T-cell (primary cell): ENCODE results near the gene SH3BP4. TPM values are rescaled to one million over a fixed set of nuclear protein-coding genes. Genes with fewer than 3 reads are reported as not detected.

Experiments used
- ATAC-seq, 4 experiments: fragments of 200-7000 bp in 3 of 4; fragments of 150-1000 bp in 1 of 4; cut with Tn5 transposase; replicated peaks in 1 of 4; 1 replicate in 3 of 4; 2 replicates in 1 of 4; pipeline ENCODE4 v1.10.0; 2021; ENCODE audit warnings: moderate library complexity in 3 of 4, mild to moderate bottlenecking in 2 of 4, moderate number of reproducible peaks in 1 of 4
- CTCF ChIA-PET, 2 donors: fragments of 300-600 bp; sonication (Branson Sonifier 250); formaldehyde crosslinking; loops; one replicate each; lab custom pipeline; 2022; ENCODE audit warnings: antibody characterized with exemption in 2 of 2; lab: Charles Lee
- POLR2A ChIA-PET, 2 donors: fragments of 300-600 bp; sonication (Branson Sonifier 250); formaldehyde crosslinking; loops; one replicate each; lab custom pipeline; 2022; ENCODE audit warnings: antibody characterized with exemption in 2 of 2; lab: Charles Lee
- DNase-seq, 35 experiments: peaks; one replicate each; pipeline versions ENCODE4 v3.0.0 to v3.0.0-alpha.2; 2013 to 2023
- H3K27ac ChIP-seq: one replicate; pipeline ENCODE4 v1.5.1; 2013; ENCODE audit warnings: low read length
- H3K27me3 ChIP-seq, 2 experiments: replicated peaks in 1 of 2; 1 replicate in 1 of 2; 2 replicates in 1 of 2; pipeline versions ENCODE4 v1.6.1 to v1.7.0; 2013; ENCODE audit warnings: low read length in 1 of 2, mixed read lengths in 1 of 2; ENCODE audit not compliant: control insufficient read depth in 2 of 2, insufficient read depth in 2 of 2; ENCODE audit errors: extremely low read depth in 1 of 2
- H3K36me3 ChIP-seq, 2 donors: 1 replicate in 1 of 2; 2 replicates in 1 of 2; pipeline versions ENCODE4 v1.6.1 to v1.7.0; 2013; ENCODE audit warnings: low read length in 1 of 2; ENCODE audit not compliant: control insufficient read depth in 2 of 2, insufficient read depth in 1 of 2; ENCODE audit errors: extremely low read depth in 1 of 2
- H3K4me1 ChIP-seq, 2 experiments: 1 replicate in 1 of 2; 2 replicates in 1 of 2; pipeline versions ENCODE4 v1.6.1 to v1.7.0; 2013; ENCODE audit warnings: low read length in 2 of 2, mixed read lengths in 1 of 2; ENCODE audit not compliant: insufficient read depth in 2 of 2, control insufficient read depth in 1 of 2; ENCODE audit errors: extremely low read depth in 1 of 2
- H3K4me3 ChIP-seq, 2 donors: 1 replicate in 1 of 2; 2 replicates in 1 of 2; pipeline versions ENCODE4 v1.5.1 to v1.7.0; 2013; ENCODE audit warnings: mild to moderate bottlenecking in 2 of 2, low read length in 1 of 2, moderate library complexity in 1 of 2; ENCODE audit not compliant: control insufficient read depth in 1 of 2; ENCODE audit errors: extremely low read depth in 1 of 2
- H3K9me3 ChIP-seq: 2 replicates; pipeline ENCODE4 v1.7.0; 2013
- H3K27ac Mint-ChIP-seq, 2 donors: one replicate each; pipeline ENCODE4 v1.8.0; 2020 to 2021; ENCODE audit warnings: mild to moderate bottlenecking in 2 of 2, mixed read lengths in 2 of 2
- H3K27me3 Mint-ChIP-seq, 2 donors: one replicate each; pipeline ENCODE4 v1.8.0; 2021 to 2022; ENCODE audit warnings: mixed read lengths in 2 of 2
- H3K36me3 Mint-ChIP-seq: one replicate; pipeline ENCODE4 v1.8.0; 2021; ENCODE audit warnings: mixed read lengths
- H3K4me1 Mint-ChIP-seq, 3 donors: one replicate each; pipeline ENCODE4 v1.8.0; 2020 to 2022; ENCODE audit warnings: mixed read lengths in 3 of 3, mild to moderate bottlenecking in 1 of 3
- H3K4me3 Mint-ChIP-seq, 3 donors: one replicate each; pipeline ENCODE4 v1.8.0; 2020 to 2022; ENCODE audit warnings: mild to moderate bottlenecking in 3 of 3, mixed read lengths in 3 of 3, moderate library complexity in 3 of 3
- H3K9me3 Mint-ChIP-seq, 3 donors: one replicate each; pipeline ENCODE4 v1.8.0; 2020 to 2022; ENCODE audit warnings: mixed read lengths in 3 of 3
- WGBS: methylation state at CpG from one replicate; pipeline ENCODE4 v1.1.5; 2013; ENCODE audit warnings: missing lambda C conversion rate; ENCODE audit not compliant: insufficient coverage; 5-methylcytosine and 5-hydroxymethylcytosine counted together
- total RNA-seq, 35 experiments: library from RNA in 6 of 35; stranded (reverse) in 6 of 35; fragments of 120-200 nt in 1 of 35; gene quantifications; one replicate each; pipeline versions ENCODE4 v1.2.1 to v1.2.4 and lab custom pipeline; 2013 to 2026

The SH3BP4 gene
- total RNA-seq, 5 donors from 2014 or later (not counting 1 experiment from before 2014, with no cell fraction given), result 0.14 to 1.3 (median 0.50) TPM

GRCh38 chr2:234994438-234995321 lies 42.9 kb downstream of the SH3BP4 start:
- Mint-ChIP-seq H3K27me3 (peaks cover 4 to 5% of the 10 kb centered on the region in 2 donors), H3K36me3 (no peaks in the 10 kb centered on the region), H3K4me3 (no peak overlapping the region), H3K4me1 (peaks cover 0 to 11% (median 10%) of the 10 kb centered on the region in 3 donors), H3K27ac (no peak overlapping the region), H3K9me3 (no peaks in the 10 kb centered on the region)
- 72% methylated on average over 29 of the region's 29 CpGs for WGBS
- no peaks in the 10 kb centered on the region for H3K4me1 ChIP-seq
- ChIA-PET CTCF (no interaction called here), POLR2A (no interaction called here)
- no peaks in the 10 kb centered on the region for H3K9me3 ChIP-seq
- no peak overlapping the region for H3K4me3 ChIP-seq
- no peak for ATAC-seq
- no peaks in the 10 kb centered on the region for H3K36me3 ChIP-seq
- H3K27ac ChIP-seq, result no peak overlapping the region
- H3K27me3 ChIP-seq, result peaks cover 0 to 21% of the 10 kb centered on the region in 2 experiments
- peak in 1 of 35 experiments; percentile 7 for DNase-seq

- ChIA-PET CTCF (no interaction called here), POLR2A (no interaction called here)
- DNase-seq, result no peak
- H3K27ac ChIP-seq, result no peak overlapping the region
- no peak overlapping the region for H3K27ac Mint-ChIP-seq
- peaks cover 4 to 5% of the 10 kb centered on the region in 2 donors for H3K27me3 Mint-ChIP-seq
- H3K36me3 Mint-ChIP-seq, result no peaks in the 10 kb centered on the region
- no peaks in the 10 kb centered on the region for H3K36me3 ChIP-seq
- H3K4me1 Mint-ChIP-seq, result peaks cover 0 to 11% (median 10%) of the 10 kb centered on the region in 3 donors
- ATAC-seq, result no peak
- no peaks in the 10 kb centered on the region for H3K9me3 ChIP-seq
- peaks cover 0 to 21% of the 10 kb centered on the region in 2 experiments for H3K27me3 ChIP-seq
- WGBS, result 84% methylated on average over 9 of the region's 24 CpGs
- H3K4me3 ChIP-seq, result no peak overlapping the region
- H3K4me1 ChIP-seq, result no peaks in the 10 kb centered on the region
- H3K4me3 Mint-ChIP-seq, result no peak overlapping the region
- H3K9me3 Mint-ChIP-seq, result no peaks in the 10 kb centered on the region
Measured at GRCh38 chr2:234995332-234996068, 43.7 kb downstream of the SH3BP4 start.

- Histone ChIP-seq H3K27ac (no peak overlapping the region), H3K9me3 (no peaks in the 10 kb centered on the region), H3K27me3 (peaks cover 0 to 18% of the 10 kb centered on the region in 2 experiments), H3K4me3 (no peak overlapping the region), H3K4me1 (no peaks in the 10 kb centered on the region), H3K36me3 (no peaks in the 10 kb centered on the region)
- ATAC-seq, result no peak
- H3K9me3 Mint-ChIP-seq, result no peaks in the 10 kb centered on the region
- H3K27ac Mint-ChIP-seq, result no peak overlapping the region
- DNase-seq, result no peak
- peaks cover 0 to 4% of the 10 kb centered on the region in 2 donors for H3K27me3 Mint-ChIP-seq
- H3K4me1 Mint-ChIP-seq, result peaks cover 0 to 11% (median 10%) of the 10 kb centered on the region in 3 donors
- H3K4me3 Mint-ChIP-seq, result no peak overlapping the region
- 78% methylated on average over 13 of the region's 18 CpGs for WGBS
- CTCF ChIA-PET, result no interaction called here
- H3K36me3 Mint-ChIP-seq, result no peaks in the 10 kb centered on the region
- POLR2A ChIA-PET, result no interaction called here
Measured at GRCh38 chr2:234996069-234996940, 44.5 kb downstream of the SH3BP4 start.

- 88% methylated on average over 9 of the region's 13 CpGs for WGBS
- Histone ChIP-seq H3K4me3 (no peak overlapping the region), H3K36me3 (no peaks in the 10 kb centered on the region), H3K27ac (no peak overlapping the region), H3K27me3 (peaks cover 0 to 18% of the 10 kb centered on the region in 2 experiments), H3K4me1 (no peaks in the 10 kb centered on the region), H3K9me3 (no peaks in the 10 kb centered on the region)
- Mint-ChIP-seq H3K4me3 (no peak overlapping the region), H3K4me1 (peaks cover 0 to 11% (median 10%) of the 10 kb centered on the region in 3 donors), H3K27ac (no peak overlapping the region), H3K36me3 (no peaks in the 10 kb centered on the region), H3K9me3 (no peaks in the 10 kb centered on the region), H3K27me3 (peaks cover 0 to 4% of the 10 kb centered on the region in 2 donors)
- ATAC-seq (no peak), DNase-seq (no peak)
- ChIA-PET POLR2A (no interaction called here), CTCF (no interaction called here)
Measured at GRCh38 chr2:234996941-234997270, 45.1 kb downstream of the SH3BP4 start.

GRCh38 chr2:234997389-234997788 lies 45.6 kb downstream of the SH3BP4 start:
- Mint-ChIP-seq H3K4me1 (peaks cover 0 to 11% (median 10%) of the 10 kb centered on the region in 3 donors), H3K36me3 (no peaks in the 10 kb centered on the region), H3K27ac (no peak overlapping the region), H3K9me3 (no peaks in the 10 kb centered on the region), H3K4me3 (no peak overlapping the region), H3K27me3 (peaks cover 0 to 4% of the 10 kb centered on the region in 2 donors)
- 95% methylated on average over 7 of the region's 8 CpGs for WGBS
- H3K27ac ChIP-seq, result no peak overlapping the region
- peaks cover 0 to 14% of the 10 kb centered on the region in 2 experiments for H3K27me3 ChIP-seq
- no peak for ATAC-seq
- H3K4me3 ChIP-seq, result no peak overlapping the region
- no peak for DNase-seq
- ChIA-PET POLR2A (no interaction called here), CTCF (no interaction called here)
- H3K9me3 ChIP-seq, result no peaks in the 10 kb centered on the region
- H3K4me1 ChIP-seq, result no peaks in the 10 kb centered on the region
- no peaks in the 10 kb centered on the region for H3K36me3 ChIP-seq
